ENCODE measurements around the gene BRD7. TPM values are rescaled to one million over a fixed set of nuclear protein-coding genes. Genes with fewer than 3 reads are reported as not detected.
A peak's percentile ranks its signal among the peaks of the same experiment; 100 is the strongest.
"Not testable (repeated sequence)": the region's sequence is repeated elsewhere in the genome, so short reads cannot be mapped to it uniquely, and the experiment has no call there.

BRD7 gene
- total RNA-seq, 4 donors from 2014 or later, result 27.8 to 46.2 (median 36.8) TPM

GRCh38 chr16:50351952-50352351 lies 16.8 kb downstream of the BRD7 start:
- Histone ChIP-seq H3K4me3 (no peak overlapping the region), H3K27me3 (no peaks in the 10 kb centered on the region), H3K27ac (no peak overlapping the region), H3K4me1 (no peaks in the 10 kb centered on the region), H3K9me3 (no peaks in the 10 kb centered on the region), H3K36me3 (peaks cover 0 to 68% (median 0%) of the 10 kb centered on the region in 3 donors)
- DNase-seq, result no peak
- TF ChIP-seq POLR2A (IDR thresholded peaks at IDR 0.05) (no peak), CTCF (IDR thresholded peaks at IDR 0.05) (no peak)

GRCh38 chr16:50351116-50351515 lies 17.7 kb downstream of the BRD7 start:
- no peaks in the 10 kb centered on the region for H3K27me3 ChIP-seq
- no peaks in the 10 kb centered on the region for H3K9me3 ChIP-seq
- TF ChIP-seq POLR2A (IDR thresholded peaks at IDR 0.05) (no peak), CTCF (IDR thresholded peaks at IDR 0.05) (no peak)
- no peak overlapping the region for H3K27ac ChIP-seq
- H3K4me1 ChIP-seq, result no peaks in the 10 kb centered on the region
- peaks cover 0 to 66% (median 0%) of the 10 kb centered on the region in 3 donors for H3K36me3 ChIP-seq
- DNase-seq, result no peak
- H3K4me3 ChIP-seq, result no peak overlapping the region

- H3K4me3 ChIP-seq, DNase-seq, H3K4me1 ChIP-seq: not testable (repeated sequence)
These were observed 23.6 kb downstream of the BRD7 start for GRCh38 chr16:50345210-50345609.

GRCh38 chr16:50343566-50343965 lies 25.2 kb downstream of the BRD7 start:
- peaks cover 0 to 36% (median 0%) of the 10 kb centered on the region in 3 donors for H3K36me3 ChIP-seq
- not testable (repeated sequence) for H3K4me1 ChIP-seq, H3K9me3 ChIP-seq, H3K4me3 ChIP-seq, H3K27ac ChIP-seq, DNase-seq, H3K27me3 ChIP-seq

More at GRCh38 chr16:50345210-50345609, 23.6 kb downstream of the BRD7 start:
- not testable (repeated sequence) for H3K9me3 ChIP-seq, H3K27me3 ChIP-seq, H3K27ac ChIP-seq
- H3K36me3 ChIP-seq, result peaks cover 0 to 42% (median 0%) of the 10 kb centered on the region in 3 donors

- peak overlapping the region in 1 of 4 donors; percentile 53 for H3K27ac ChIP-seq
These were observed 28.2 kb downstream of the BRD7 start for GRCh38 chr16:50340578-50340977.

GRCh38 chr16:50338371-50339231 lies 30.2 kb downstream of the BRD7 start:
- no peaks in the 10 kb centered on the region for H3K9me3 ChIP-seq
- DNase-seq, result no peak
- no peak overlapping the region for H3K4me3 ChIP-seq
- no peaks in the 10 kb centered on the region for H3K27me3 ChIP-seq
- H3K27ac ChIP-seq, result peak overlapping the region in 3 of 4 donors; percentile 6 to 49 (median 9)
- peaks cover 0 to 10% (median 1%) of the 10 kb centered on the region in 4 donors for H3K4me1 ChIP-seq
- peaks cover 0 to 42% (median 0%) of the 10 kb centered on the region in 3 donors for H3K36me3 ChIP-seq
- TF ChIP-seq CTCF (IDR thresholded peaks at IDR 0.05) (no peak), POLR2A (IDR thresholded peaks at IDR 0.05) (no peak)

More at GRCh38 chr16:50340578-50340977, 28.2 kb downstream of the BRD7 start:
- DNase-seq, result no peak
- TF ChIP-seq POLR2A (IDR thresholded peaks at IDR 0.05) (no peak), CTCF (IDR thresholded peaks at IDR 0.05) (peak in 1 of 6 experiments; percentile 13)
- H3K9me3 ChIP-seq, result no peaks in the 10 kb centered on the region
- H3K4me3 ChIP-seq, result no peak overlapping the region
- H3K4me1 ChIP-seq, result peaks cover 0 to 10% (median 1%) of the 10 kb centered on the region in 4 donors
- H3K27me3 ChIP-seq, result no peaks in the 10 kb centered on the region
- H3K36me3 ChIP-seq, result peaks cover 0 to 42% (median 0%) of the 10 kb centered on the region in 3 donors

Data from Peyer's patch (tissue), 4 donors.